MM.1S (cell line): ENCODE results near the gene PLXNA4.

Experiments used
- DNase-seq: peaks from one replicate; pipeline ENCODE4 v3.0.0-alpha.2; 2015
- H2AFZ ChIP-seq: fragments of 300-600 bp; sonication (generic); 2 replicates; pipeline ENCODE4 v1.6.0; 2016; ENCODE audit warnings: antibody characterized with exemption, low read length
- H3F3A ChIP-seq: fragments of 300-600 bp; sonication (generic); 2 replicates; pipeline ENCODE4 v1.6.1; 2016; ENCODE audit warnings: mild to moderate bottlenecking, antibody characterized with exemption, low read length, moderate library complexity, mixed read lengths; ENCODE audit not compliant: insufficient read depth
- H3K27ac ChIP-seq: fragments of 300-600 bp; sonication (generic); 2 replicates; pipeline ENCODE4 v1.5.1; 2016; ENCODE audit warnings: mild to moderate bottlenecking, low read length
- H3K27me3 ChIP-seq: fragments of 300-600 bp; sonication (generic); replicated peaks from 2 replicates; pipeline ENCODE4 v1.6.0; 2016; ENCODE audit warnings: low read length; ENCODE audit not compliant: insufficient read depth
- H3K36me3 ChIP-seq: fragments of 300-600 bp; sonication (generic); replicated peaks from 2 replicates; pipeline ENCODE4 v1.6.1; 2016; ENCODE audit warnings: mild to moderate bottlenecking, low read length, mixed read lengths; ENCODE audit not compliant: insufficient read depth
- H3K4me1 ChIP-seq: fragments of 300-600 bp; sonication (generic); 2 replicates; pipeline ENCODE4 v1.6.1; 2016; ENCODE audit warnings: low read length, mixed read lengths
- H3K4me2 ChIP-seq: fragments of 300-600 bp; sonication (generic); 2 replicates; pipeline ENCODE4 v1.6.0; 2016; ENCODE audit warnings: low read depth, low read length
- H3K4me3 ChIP-seq: fragments of 300-600 bp; sonication (generic); 2 replicates; pipeline ENCODE4 v1.5.1; 2016; ENCODE audit warnings: low read length, mixed read lengths
- H3K79me2 ChIP-seq: fragments of 300-600 bp; sonication (generic); 2 replicates; pipeline ENCODE4 v1.6.1; 2016; ENCODE audit warnings: mixed run types, low read length, mixed read lengths
- H3K9ac ChIP-seq: fragments of 300-600 bp; sonication (generic); 2 replicates; pipeline ENCODE4 v1.6.1; 2016; ENCODE audit warnings: low read length, mixed read lengths
- H3K9me2 ChIP-seq: fragments of 300-600 bp; sonication (generic); replicated peaks from 2 replicates; pipeline ENCODE4 v1.6.1; 2016; ENCODE audit warnings: mild to moderate bottlenecking, low read length, mixed read lengths; ENCODE audit not compliant: insufficient read depth
- H3K9me3 ChIP-seq: fragments of 300-600 bp; sonication (generic); replicated peaks from 2 replicates; pipeline ENCODE4 v1.6.1; 2016; ENCODE audit warnings: mild to moderate bottlenecking, low read length, mixed read lengths; ENCODE audit not compliant: insufficient read depth
- H4K20me1 ChIP-seq: fragments of 300-600 bp; sonication (generic); 2 replicates; pipeline ENCODE4 v1.6.1; 2016; ENCODE audit warnings: mild to moderate bottlenecking, low read length, moderate library complexity, mixed read lengths; ENCODE audit not compliant: insufficient read depth
- EZH2 ChIP-seq: fragments of 300-600 bp; sonication (generic); optimal IDR thresholded peaks from 2 replicates; pipeline ENCODE3; 2017; ENCODE audit warnings: low read depth, mild to moderate bottlenecking, antibody characterized with exemption, low read length, mixed read lengths
- EZH2phosphoT487 ChIP-seq: fragments of 300-600 bp; sonication (generic); IDR thresholded peaks from 2 replicates; pipeline ENCODE4 v1.6.1; 2018; ENCODE audit warnings: antibody characterized with exemption, low read length
- TF ChIP-seq, protein P1 (sequence below): fragments of 300-600 bp; sonication (generic); IDR thresholded peaks from 2 replicates; pipeline ENCODE4 v1.5.1; 2016; ENCODE audit warnings: antibody characterized with exemption, low read length, mixed read lengths

Gene PLXNA4

DNA sequence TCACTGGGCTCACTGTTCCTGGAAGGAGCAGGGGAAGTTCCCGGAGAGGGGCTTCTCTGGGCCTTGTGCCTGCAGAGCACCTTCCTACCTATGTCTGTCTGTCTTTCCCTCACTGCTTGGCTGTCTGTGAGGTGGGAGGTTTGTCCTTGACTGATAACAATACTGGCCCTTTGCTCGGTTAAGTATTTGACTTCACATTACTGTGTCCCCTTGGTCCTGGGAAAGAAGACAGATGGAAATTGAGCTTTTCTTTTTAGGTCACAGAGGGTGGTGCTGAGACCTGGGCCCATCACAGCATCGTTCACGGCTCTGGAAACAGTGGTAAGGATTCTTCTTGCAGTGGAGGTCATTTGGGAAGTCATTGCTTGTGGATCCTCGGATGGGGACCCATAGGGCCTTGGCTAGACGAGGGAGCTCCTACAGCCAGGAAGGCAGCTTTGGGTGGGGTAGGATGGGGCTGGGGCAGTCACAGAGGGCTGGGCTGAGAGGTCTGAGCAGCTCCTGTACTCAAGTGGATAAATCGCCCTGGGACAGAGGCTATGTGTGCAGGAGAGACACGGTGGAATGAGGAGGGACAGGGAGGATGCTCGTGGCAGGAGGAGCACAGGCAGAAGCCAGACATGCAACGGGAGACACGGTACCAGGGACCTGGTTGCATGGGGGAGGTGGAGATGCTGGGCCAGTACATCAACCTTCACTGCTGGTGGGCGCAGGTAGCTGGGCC lies 450.2 kb downstream of the PLXNA4 start:
- Histone ChIP-seq H3F3A (no peaks in the 10 kb centered on the region), H3K9me2 (no peaks in the 10 kb centered on the region), H3K9ac (no peak overlapping the region), H2AFZ (no peak overlapping the region), H3K4me1 (no peaks in the 10 kb centered on the region), H3K4me2 (no peak overlapping the region), H4K20me1 (no peaks in the 10 kb centered on the region), H3K36me3 (no peaks in the 10 kb centered on the region), H3K9me3 (no peaks in the 10 kb centered on the region), H3K79me2 (no peaks in the 10 kb centered on the region), H3K4me3 (no peak overlapping the region), H3K27ac (no peak overlapping the region), H3K27me3 (no peaks in the 10 kb centered on the region)
- no peak for DNase-seq
- TF ChIP-seq EZH2 = no peak
- TF ChIP-seq, protein P1, sequence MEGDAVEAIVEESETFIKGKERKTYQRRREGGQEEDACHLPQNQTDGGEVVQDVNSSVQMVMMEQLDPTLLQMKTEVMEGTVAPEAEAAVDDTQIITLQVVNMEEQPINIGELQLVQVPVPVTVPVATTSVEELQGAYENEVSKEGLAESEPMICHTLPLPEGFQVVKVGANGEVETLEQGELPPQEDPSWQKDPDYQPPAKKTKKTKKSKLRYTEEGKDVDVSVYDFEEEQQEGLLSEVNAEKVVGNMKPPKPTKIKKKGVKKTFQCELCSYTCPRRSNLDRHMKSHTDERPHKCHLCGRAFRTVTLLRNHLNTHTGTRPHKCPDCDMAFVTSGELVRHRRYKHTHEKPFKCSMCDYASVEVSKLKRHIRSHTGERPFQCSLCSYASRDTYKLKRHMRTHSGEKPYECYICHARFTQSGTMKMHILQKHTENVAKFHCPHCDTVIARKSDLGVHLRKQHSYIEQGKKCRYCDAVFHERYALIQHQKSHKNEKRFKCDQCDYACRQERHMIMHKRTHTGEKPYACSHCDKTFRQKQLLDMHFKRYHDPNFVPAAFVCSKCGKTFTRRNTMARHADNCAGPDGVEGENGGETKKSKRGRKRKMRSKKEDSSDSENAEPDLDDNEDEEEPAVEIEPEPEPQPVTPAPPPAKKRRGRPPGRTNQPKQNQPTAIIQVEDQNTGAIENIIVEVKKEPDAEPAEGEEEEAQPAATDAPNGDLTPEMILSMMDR = no peak
- TF ChIP-seq EZH2phosphoT487 = no peak

DNA sequence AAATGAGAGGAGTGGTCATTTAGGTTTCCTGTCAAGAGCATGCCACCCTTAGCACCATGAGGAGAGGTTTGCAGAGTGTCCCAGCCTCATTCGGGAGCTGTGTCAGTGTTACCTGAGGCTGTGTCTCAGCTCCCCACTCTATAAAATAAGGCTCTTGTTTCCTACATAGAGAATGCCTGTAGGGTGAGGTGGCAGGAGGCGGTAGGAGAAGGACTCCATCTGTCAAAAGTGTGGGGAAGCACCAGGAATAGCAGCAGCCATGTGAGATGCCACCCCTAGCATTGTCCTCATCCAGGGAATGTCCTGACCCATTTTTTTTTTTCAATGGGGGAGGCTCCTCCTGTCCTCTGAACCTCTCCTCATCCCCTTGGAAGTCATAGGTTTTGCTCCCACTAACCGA lies 451.2 kb downstream of the PLXNA4 start:
- Histone ChIP-seq H3K9me2 (no peaks in the 10 kb centered on the region), H3K27me3 (no peaks in the 10 kb centered on the region), H3K4me1 (no peaks in the 10 kb centered on the region), H2AFZ (no peak overlapping the region), H3K9me3 (no peaks in the 10 kb centered on the region), H3K27ac (no peak overlapping the region), H3K79me2 (no peaks in the 10 kb centered on the region), H3K36me3 (no peaks in the 10 kb centered on the region), H3K9ac (no peak overlapping the region), H3F3A (no peaks in the 10 kb centered on the region), H3K4me2 (no peak overlapping the region), H3K4me3 (no peak overlapping the region), H4K20me1 (no peaks in the 10 kb centered on the region)
- TF ChIP-seq EZH2phosphoT487 = no peak
- TF ChIP-seq EZH2 = no peak
- TF ChIP-seq, protein P1 = no peak
- no peak for DNase-seq

DNA sequence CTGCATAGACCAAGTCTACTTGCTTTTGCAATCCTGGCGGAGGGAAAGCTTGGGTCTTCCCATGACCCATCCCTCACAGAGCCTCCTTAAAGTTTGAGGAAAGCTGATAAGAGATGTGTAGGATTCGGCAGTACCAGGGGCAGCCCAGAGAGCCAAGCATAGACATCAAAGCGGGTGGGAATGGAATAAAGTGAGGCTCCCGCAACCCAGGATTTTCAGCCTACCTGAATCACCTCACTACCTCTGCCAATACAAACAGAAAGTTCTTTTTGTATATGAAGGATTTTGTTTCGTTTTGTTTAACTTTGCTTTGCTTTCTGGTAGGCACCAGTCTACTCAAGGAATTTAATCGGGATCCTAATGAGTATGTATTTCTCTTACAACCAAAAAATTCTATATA lies 451.7 kb downstream of the PLXNA4 start:
- Histone ChIP-seq H3K4me2 (no peak overlapping the region), H3K36me3 (no peaks in the 10 kb centered on the region), H3K27ac (no peak overlapping the region), H3K4me1 (no peaks in the 10 kb centered on the region), H3K9ac (no peak overlapping the region), H3K4me3 (no peak overlapping the region), H3K27me3 (no peaks in the 10 kb centered on the region), H3K79me2 (no peaks in the 10 kb centered on the region), H2AFZ (no peak overlapping the region), H3K9me2 (no peaks in the 10 kb centered on the region), H3K9me3 (no peaks in the 10 kb centered on the region), H4K20me1 (no peaks in the 10 kb centered on the region), H3F3A (no peaks in the 10 kb centered on the region)
- DNase-seq = no peak
- TF ChIP-seq EZH2phosphoT487 = no peak

DNA sequence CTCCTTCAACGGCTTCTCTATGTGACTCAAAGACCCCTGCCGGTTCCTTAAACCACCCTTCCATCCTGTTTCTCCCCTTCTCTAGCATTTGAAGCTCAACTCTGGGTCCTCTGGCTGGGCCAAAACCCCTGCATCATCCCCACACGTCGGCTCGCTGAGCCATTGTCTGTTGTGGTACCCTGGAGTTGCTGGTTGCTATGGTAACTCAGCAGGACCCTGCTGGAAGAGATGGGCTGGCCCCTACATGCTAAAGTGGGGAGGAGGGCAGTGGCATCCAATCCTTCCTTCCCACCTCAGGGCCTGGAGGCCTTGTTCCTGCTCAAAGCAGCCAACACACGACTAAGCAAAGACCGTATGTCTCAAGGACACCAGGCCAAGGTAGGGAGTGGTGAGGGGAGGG lies 452.5 kb downstream of the PLXNA4 start:
- H3K9ac ChIP-seq = no peak overlapping the region
- no peaks in the 10 kb centered on the region for H3K27me3 ChIP-seq
- H4K20me1 ChIP-seq = no peaks in the 10 kb centered on the region
- H3K4me2 ChIP-seq = no peak overlapping the region
- H2AFZ ChIP-seq = no peak overlapping the region
- no peak for DNase-seq
- no peaks in the 10 kb centered on the region for H3K9me3 ChIP-seq
- no peaks in the 10 kb centered on the region for H3K36me3 ChIP-seq
- H3K4me3 ChIP-seq = no peak overlapping the region
- TF ChIP-seq EZH2phosphoT487 (no peak), EZH2 (no peak)
- TF ChIP-seq, protein P1 = no peak
- H3K79me2 ChIP-seq = no peaks in the 10 kb centered on the region
- H3K4me1 ChIP-seq = no peaks in the 10 kb centered on the region
- H3K27ac ChIP-seq = no peak overlapping the region
- H3K9me2 ChIP-seq = no peaks in the 10 kb centered on the region
- no peaks in the 10 kb centered on the region for H3F3A ChIP-seq
